HL-60 (cell line): Measurements from ENCODE around the gene KCNC3.
"Not testable (repeated sequence)": the region's sequence is repeated elsewhere in the genome, so short reads cannot be mapped to it uniquely, and the experiment has no call there.

Source experiments
- POLR2AphosphoS5 ChIP-seq: IDR thresholded peaks from 2 replicates; pipeline ENCODE4 v1.6.1; 2012; ENCODE audit warnings: low read depth
- TF ChIP-seq, protein P1 (sequence below): IDR thresholded peaks from one replicate; pipeline ENCODE4 v1.5.1; 2011; ENCODE audit warnings: low read length, control low read depth, inconsistent platforms; ENCODE audit not compliant: insufficient read depth
- TF ChIP-seq, protein P2 (sequence below): IDR thresholded peaks from 2 replicates; pipeline ENCODE4 v1.6.1; 2012; ENCODE audit warnings: low read depth; ENCODE audit not compliant: insufficient replicate concordance

DNA sequence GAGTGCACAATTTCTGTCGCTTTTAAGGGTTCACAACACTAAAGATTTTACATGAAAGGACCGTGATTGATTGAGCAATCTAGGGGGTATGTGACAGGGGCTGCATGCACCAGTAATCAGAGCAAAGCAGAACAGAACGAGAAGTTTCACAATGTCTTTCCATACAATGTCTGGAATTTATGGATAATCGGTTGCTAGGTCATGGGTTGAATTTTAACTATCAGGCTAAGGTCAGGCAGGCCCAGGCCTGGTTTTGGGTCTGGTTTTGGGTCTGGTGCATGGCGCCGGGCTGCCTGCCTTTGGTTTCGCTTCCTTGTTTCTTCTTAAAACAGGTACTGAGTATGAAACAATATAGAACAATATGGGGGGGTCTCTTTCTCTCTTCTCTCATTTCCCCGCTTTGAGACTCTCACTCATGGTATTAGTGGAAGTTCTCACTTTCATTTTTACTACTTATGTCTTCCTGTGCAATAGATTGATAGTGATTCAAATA, 18.0 kb upstream of the KCNC3 start:
- not testable (repeated sequence) for TF ChIP-seq POLR2AphosphoS5
- TF ChIP-seq, protein P1, sequence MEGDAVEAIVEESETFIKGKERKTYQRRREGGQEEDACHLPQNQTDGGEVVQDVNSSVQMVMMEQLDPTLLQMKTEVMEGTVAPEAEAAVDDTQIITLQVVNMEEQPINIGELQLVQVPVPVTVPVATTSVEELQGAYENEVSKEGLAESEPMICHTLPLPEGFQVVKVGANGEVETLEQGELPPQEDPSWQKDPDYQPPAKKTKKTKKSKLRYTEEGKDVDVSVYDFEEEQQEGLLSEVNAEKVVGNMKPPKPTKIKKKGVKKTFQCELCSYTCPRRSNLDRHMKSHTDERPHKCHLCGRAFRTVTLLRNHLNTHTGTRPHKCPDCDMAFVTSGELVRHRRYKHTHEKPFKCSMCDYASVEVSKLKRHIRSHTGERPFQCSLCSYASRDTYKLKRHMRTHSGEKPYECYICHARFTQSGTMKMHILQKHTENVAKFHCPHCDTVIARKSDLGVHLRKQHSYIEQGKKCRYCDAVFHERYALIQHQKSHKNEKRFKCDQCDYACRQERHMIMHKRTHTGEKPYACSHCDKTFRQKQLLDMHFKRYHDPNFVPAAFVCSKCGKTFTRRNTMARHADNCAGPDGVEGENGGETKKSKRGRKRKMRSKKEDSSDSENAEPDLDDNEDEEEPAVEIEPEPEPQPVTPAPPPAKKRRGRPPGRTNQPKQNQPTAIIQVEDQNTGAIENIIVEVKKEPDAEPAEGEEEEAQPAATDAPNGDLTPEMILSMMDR, result not testable (repeated sequence)
- TF ChIP-seq, protein P2, sequence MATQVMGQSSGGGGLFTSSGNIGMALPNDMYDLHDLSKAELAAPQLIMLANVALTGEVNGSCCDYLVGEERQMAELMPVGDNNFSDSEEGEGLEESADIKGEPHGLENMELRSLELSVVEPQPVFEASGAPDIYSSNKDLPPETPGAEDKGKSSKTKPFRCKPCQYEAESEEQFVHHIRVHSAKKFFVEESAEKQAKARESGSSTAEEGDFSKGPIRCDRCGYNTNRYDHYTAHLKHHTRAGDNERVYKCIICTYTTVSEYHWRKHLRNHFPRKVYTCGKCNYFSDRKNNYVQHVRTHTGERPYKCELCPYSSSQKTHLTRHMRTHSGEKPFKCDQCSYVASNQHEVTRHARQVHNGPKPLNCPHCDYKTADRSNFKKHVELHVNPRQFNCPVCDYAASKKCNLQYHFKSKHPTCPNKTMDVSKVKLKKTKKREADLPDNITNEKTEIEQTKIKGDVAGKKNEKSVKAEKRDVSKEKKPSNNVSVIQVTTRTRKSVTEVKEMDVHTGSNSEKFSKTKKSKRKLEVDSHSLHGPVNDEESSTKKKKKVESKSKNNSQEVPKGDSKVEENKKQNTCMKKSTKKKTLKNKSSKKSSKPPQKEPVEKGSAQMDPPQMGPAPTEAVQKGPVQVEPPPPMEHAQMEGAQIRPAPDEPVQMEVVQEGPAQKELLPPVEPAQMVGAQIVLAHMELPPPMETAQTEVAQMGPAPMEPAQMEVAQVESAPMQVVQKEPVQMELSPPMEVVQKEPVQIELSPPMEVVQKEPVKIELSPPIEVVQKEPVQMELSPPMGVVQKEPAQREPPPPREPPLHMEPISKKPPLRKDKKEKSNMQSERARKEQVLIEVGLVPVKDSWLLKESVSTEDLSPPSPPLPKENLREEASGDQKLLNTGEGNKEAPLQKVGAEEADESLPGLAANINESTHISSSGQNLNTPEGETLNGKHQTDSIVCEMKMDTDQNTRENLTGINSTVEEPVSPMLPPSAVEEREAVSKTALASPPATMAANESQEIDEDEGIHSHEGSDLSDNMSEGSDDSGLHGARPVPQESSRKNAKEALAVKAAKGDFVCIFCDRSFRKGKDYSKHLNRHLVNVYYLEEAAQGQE, result not testable (repeated sequence)
